Neural cell (in vitro differentiated cells): ENCODE results near the gene CABP4. TPM values are rescaled to one million over a fixed set of nuclear protein-coding genes. Genes with fewer than 3 reads are reported as not detected.

ENCODE experiments used
- H2AFZ ChIP-seq: fragments of 200-600, 300-800 bp; sonication (generic), shearing (Covaris generic); 2 replicates; pipeline ENCODE4 v1.6.0; 2014; ENCODE audit warnings: low read depth, mild to moderate bottlenecking, antibody characterized with exemption, low read length, moderate library complexity
- H3F3A ChIP-seq: fragments of 200-600 bp; shearing (Covaris generic); 2 replicates; pipeline ENCODE4 v1.6.1; 2016; ENCODE audit warnings: mild to moderate bottlenecking, moderate library complexity, mixed read lengths, antibody characterized with exemption, low read length; ENCODE audit not compliant: insufficient read depth, poor library complexity, severe bottlenecking
- H3K27ac ChIP-seq: fragments of 200-600, 300-800 bp; sonication (generic), shearing (Covaris generic); 2 replicates; pipeline ENCODE4 v1.5.1; 2014; ENCODE audit warnings: mild to moderate bottlenecking, low read length, moderate library complexity
- H3K27me3 ChIP-seq: fragments of 300-800, 200-600 bp; sonication (generic), shearing (Covaris generic); 2 replicates; pipeline ENCODE4 v1.6.0; 2014; ENCODE audit warnings: mild to moderate bottlenecking, low read depth, low read length, moderate library complexity; ENCODE audit not compliant: insufficient read depth
- H3K36me3 ChIP-seq: fragments of 300-800, 200-600 bp; sonication (generic), shearing (Covaris generic); 2 replicates; pipeline ENCODE4 v1.5.1; 2014; ENCODE audit warnings: mild to moderate bottlenecking, antibody characterized with exemption, low read length, moderate library complexity; ENCODE audit not compliant: insufficient read depth
- H3K4me2 ChIP-seq: fragments of 300-800, 200-600 bp; sonication (generic), shearing (Covaris generic); 2 replicates; pipeline ENCODE4 v1.6.0; 2014; ENCODE audit warnings: mild to moderate bottlenecking, low read length
- H3K4me3 ChIP-seq: fragments of 300-800, 200-600 bp; sonication (generic), shearing (Covaris generic); 2 replicates; pipeline ENCODE4 v1.5.1; 2014; ENCODE audit warnings: mild to moderate bottlenecking, low read length, moderate library complexity
- H3K79me2 ChIP-seq: fragments of 200-600 bp; shearing (Covaris generic); replicated peaks from 2 replicates; pipeline ENCODE4 v1.6.0; 2014; ENCODE audit warnings: mild to moderate bottlenecking, low read length, moderate library complexity; ENCODE audit not compliant: insufficient read depth
- H3K9ac ChIP-seq: fragments of 300-800, 200-600 bp; sonication (generic), shearing (Covaris generic); 2 replicates; pipeline ENCODE4 v1.6.1; 2016; ENCODE audit warnings: mild to moderate bottlenecking, low read length, mixed read lengths
- H3K9me2 ChIP-seq: fragments of 200-600 bp; shearing (Covaris generic); 2 replicates; pipeline ENCODE4 v1.6.1; 2016; ENCODE audit warnings: mild to moderate bottlenecking, low read length, mixed read lengths; ENCODE audit not compliant: insufficient read depth
- H3K9me3 ChIP-seq: fragments of 200-600, 300-800 bp; sonication (generic), shearing (Covaris generic); 2 replicates; pipeline ENCODE4 v1.6.1; 2016; ENCODE audit warnings: mild to moderate bottlenecking, mixed run types, low read length, moderate library complexity, mixed read lengths
- H4K20me1 ChIP-seq: fragments of 200-600 bp; shearing (Covaris generic); 2 replicates; pipeline ENCODE4 v1.6.1; 2016; ENCODE audit warnings: mild to moderate bottlenecking, mixed run types; ENCODE audit not compliant: insufficient read depth
- EP300 ChIP-seq: fragments of 450-650 bp; conservative IDR thresholded peaks from 2 replicates; pipeline ENCODE4 v1.6.1; 2014; ENCODE audit warnings: antibody characterized with exemption, mild to moderate bottlenecking, moderate library complexity; ENCODE audit not compliant: poor library complexity, severe bottlenecking
- EZH2 ChIP-seq: fragments of 200-600, 300-800 bp; shearing (Covaris generic), sonication (generic); IDR thresholded peaks from 2 replicates; pipeline ENCODE4 v1.6.1; 2014; ENCODE audit warnings: antibody characterized with exemption, low read length, borderline replicate concordance, mild to moderate bottlenecking; ENCODE audit not compliant: insufficient read depth, poor library complexity, severe bottlenecking
- MXI1 ChIP-seq: fragments of 450-650 bp; conservative IDR thresholded peaks from 2 replicates; pipeline ENCODE4 v1.6.1; 2014; ENCODE audit warnings: antibody characterized with exemption, mild to moderate bottlenecking; ENCODE audit not compliant: poor library complexity, severe bottlenecking
- POLR2AphosphoS5 ChIP-seq: IDR thresholded peaks from 2 replicates; pipeline ENCODE4 v1.6.1; 2012
- RAD21 ChIP-seq: fragments of 450-650 bp; conservative IDR thresholded peaks from 2 replicates; pipeline ENCODE4 v1.6.1; 2014; ENCODE audit warnings: antibody characterized with exemption, mild to moderate bottlenecking, moderate library complexity
- SMC3 ChIP-seq: fragments of 450-650 bp; conservative IDR thresholded peaks from 2 replicates; pipeline ENCODE4 v1.6.1; 2014; ENCODE audit warnings: antibody characterized with exemption, mild to moderate bottlenecking, moderate library complexity; ENCODE audit not compliant: poor library complexity
- TAF1 ChIP-seq: IDR thresholded peaks from 2 replicates; pipeline ENCODE4 v1.6.1; 2012; ENCODE audit warnings: low read depth
- polyA plus RNA-seq: library from polyadenylated mRNA; depleted of rRNA; stranded (reverse); fragments of >200 nt; gene quantifications from 2 replicates; pipeline ENCODE4 v1.2.3, GENCODE V29; 2014
- TF ChIP-seq, protein P1 (sequence below): IDR thresholded peaks from 2 replicates; pipeline ENCODE4 v1.6.1; 2012; ENCODE audit warnings: borderline replicate concordance
- TF ChIP-seq, protein P2 (sequence below): fragments of 450-650 bp; IDR thresholded peaks from 2 replicates; pipeline ENCODE4 v1.5.1; 2014; ENCODE audit warnings: antibody characterized with exemption, mild to moderate bottlenecking, moderate library complexity; ENCODE audit not compliant: poor library complexity, severe bottlenecking

The CABP4 gene
- polyA plus RNA-seq, 1 donor from 2014 or later: not detected

DNA sequence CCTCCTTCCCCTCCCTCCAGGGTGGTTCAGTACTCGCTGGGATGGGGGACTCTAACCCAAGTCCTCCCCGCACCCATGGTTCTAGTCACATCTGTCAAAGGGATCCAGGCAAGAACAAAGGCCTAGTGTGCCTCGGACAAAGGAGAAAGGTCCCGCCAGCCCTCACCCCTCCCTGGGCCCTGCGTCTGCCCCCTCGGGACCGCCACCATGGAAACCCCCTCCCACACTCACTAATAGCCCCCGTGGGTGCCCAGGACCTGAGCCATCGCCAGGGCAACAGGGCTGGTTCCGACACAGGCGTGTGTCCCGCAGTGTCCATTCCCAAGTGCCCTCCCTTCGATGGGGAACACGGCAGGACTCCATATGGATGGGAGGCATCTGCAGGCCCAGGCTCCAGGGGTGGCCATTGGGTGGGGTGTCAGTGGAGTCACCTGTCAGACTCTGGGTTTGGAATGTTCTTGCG lies 44.8 kb upstream of the CABP4 start:
- H3K4me2 ChIP-seq: no peak overlapping the region
- H3K79me2 ChIP-seq: no peaks in the 10 kb centered on the region

DNA sequence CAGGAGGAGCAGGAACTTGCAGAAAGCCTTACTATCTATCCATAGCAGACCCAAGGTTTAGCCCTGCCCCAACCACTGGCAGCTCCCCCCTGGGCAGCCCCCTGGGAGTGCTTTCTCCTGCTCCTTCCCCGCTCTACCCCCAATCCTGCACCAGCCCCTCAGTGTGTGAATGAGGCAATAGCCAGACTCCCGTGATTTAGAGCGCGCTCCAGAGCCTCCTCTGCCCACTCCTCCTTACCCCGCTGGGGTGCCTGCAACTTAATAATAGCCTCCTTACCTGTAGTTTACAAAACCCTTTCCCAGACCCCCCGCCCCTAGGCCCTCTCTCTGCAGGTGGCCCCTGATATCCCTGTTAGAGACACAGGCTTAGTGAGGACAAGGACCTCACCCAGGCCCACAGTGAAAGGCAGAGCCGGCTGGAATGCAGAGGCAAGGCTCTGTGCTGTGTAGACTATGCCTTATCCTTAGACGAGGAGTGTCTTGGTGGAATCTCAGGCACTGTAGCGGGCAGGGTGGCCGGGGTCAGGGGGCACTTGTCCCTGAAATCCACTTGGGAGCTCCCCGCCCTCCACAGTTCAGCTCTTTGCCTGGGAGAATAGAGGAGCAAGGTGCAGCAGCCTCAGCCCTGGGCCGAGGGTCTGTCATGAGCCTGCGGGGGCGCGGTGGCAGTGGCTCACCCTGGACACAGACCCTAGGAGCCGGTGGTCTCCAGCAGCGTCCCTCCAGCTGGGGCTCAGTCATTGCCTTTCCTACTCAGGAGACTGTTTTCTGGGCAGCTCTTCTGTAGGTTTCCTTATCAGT lies 44.0 kb upstream of the CABP4 start:
- Histone ChIP-seq H3K4me3 (no peak overlapping the region), H3K79me2 (no peaks in the 10 kb centered on the region), H3K9ac (no peak overlapping the region), H3K27ac (no peak overlapping the region), H2AFZ (no peak overlapping the region), H3K9me2 (no peaks in the 10 kb centered on the region), H4K20me1 (no peaks in the 10 kb centered on the region), H3K27me3 (peaks cover 15% of the 10 kb centered on the region), H3K36me3 (no peaks in the 10 kb centered on the region), H3F3A (no peaks in the 10 kb centered on the region), H3K4me2 (no peak overlapping the region), H3K9me3 (no peaks in the 10 kb centered on the region)
- TF ChIP-seq TAF1 (no peak), MXI1 (no peak), POLR2AphosphoS5 (no peak), EP300 (no peak), RAD21 (no peak), SMC3 (no peak), EZH2 (no peak)
- TF ChIP-seq, protein P1, sequence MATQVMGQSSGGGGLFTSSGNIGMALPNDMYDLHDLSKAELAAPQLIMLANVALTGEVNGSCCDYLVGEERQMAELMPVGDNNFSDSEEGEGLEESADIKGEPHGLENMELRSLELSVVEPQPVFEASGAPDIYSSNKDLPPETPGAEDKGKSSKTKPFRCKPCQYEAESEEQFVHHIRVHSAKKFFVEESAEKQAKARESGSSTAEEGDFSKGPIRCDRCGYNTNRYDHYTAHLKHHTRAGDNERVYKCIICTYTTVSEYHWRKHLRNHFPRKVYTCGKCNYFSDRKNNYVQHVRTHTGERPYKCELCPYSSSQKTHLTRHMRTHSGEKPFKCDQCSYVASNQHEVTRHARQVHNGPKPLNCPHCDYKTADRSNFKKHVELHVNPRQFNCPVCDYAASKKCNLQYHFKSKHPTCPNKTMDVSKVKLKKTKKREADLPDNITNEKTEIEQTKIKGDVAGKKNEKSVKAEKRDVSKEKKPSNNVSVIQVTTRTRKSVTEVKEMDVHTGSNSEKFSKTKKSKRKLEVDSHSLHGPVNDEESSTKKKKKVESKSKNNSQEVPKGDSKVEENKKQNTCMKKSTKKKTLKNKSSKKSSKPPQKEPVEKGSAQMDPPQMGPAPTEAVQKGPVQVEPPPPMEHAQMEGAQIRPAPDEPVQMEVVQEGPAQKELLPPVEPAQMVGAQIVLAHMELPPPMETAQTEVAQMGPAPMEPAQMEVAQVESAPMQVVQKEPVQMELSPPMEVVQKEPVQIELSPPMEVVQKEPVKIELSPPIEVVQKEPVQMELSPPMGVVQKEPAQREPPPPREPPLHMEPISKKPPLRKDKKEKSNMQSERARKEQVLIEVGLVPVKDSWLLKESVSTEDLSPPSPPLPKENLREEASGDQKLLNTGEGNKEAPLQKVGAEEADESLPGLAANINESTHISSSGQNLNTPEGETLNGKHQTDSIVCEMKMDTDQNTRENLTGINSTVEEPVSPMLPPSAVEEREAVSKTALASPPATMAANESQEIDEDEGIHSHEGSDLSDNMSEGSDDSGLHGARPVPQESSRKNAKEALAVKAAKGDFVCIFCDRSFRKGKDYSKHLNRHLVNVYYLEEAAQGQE: no peak
- TF ChIP-seq, protein P2, sequence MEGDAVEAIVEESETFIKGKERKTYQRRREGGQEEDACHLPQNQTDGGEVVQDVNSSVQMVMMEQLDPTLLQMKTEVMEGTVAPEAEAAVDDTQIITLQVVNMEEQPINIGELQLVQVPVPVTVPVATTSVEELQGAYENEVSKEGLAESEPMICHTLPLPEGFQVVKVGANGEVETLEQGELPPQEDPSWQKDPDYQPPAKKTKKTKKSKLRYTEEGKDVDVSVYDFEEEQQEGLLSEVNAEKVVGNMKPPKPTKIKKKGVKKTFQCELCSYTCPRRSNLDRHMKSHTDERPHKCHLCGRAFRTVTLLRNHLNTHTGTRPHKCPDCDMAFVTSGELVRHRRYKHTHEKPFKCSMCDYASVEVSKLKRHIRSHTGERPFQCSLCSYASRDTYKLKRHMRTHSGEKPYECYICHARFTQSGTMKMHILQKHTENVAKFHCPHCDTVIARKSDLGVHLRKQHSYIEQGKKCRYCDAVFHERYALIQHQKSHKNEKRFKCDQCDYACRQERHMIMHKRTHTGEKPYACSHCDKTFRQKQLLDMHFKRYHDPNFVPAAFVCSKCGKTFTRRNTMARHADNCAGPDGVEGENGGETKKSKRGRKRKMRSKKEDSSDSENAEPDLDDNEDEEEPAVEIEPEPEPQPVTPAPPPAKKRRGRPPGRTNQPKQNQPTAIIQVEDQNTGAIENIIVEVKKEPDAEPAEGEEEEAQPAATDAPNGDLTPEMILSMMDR: no peak

More for the DNA sequence above, 44.8 kb upstream of the CABP4 start:
- no peaks in the 10 kb centered on the region for H3F3A ChIP-seq
- no peak overlapping the region for H3K27ac ChIP-seq
- no peak overlapping the region for H3K4me3 ChIP-seq
- no peaks in the 10 kb centered on the region for H3K9me3 ChIP-seq
- no peaks in the 10 kb centered on the region for H4K20me1 ChIP-seq
- no peak for TF ChIP-seq SMC3
- TF ChIP-seq, protein P1: no peak
- TF ChIP-seq EP300: no peak
- TF ChIP-seq POLR2AphosphoS5: no peak
- TF ChIP-seq MXI1: no peak
- TF ChIP-seq RAD21: no peak
- TF ChIP-seq TAF1: no peak
- no peak for TF ChIP-seq EZH2
- TF ChIP-seq, protein P2: no peak
- H3K36me3 ChIP-seq: no peaks in the 10 kb centered on the region
- H3K27me3 ChIP-seq: peaks cover 11% of the 10 kb centered on the region
- H3K9ac ChIP-seq: no peak overlapping the region
- no peak overlapping the region for H2AFZ ChIP-seq
- H3K9me2 ChIP-seq: no peaks in the 10 kb centered on the region
